Measurements from ENCODE around the gene CELSR1.

The CELSR1 gene

GRCh38 chr22:46482056-46482675 lies 55.3 kb downstream of the CELSR1 start:
- H3K27ac Mint-ChIP-seq: no peak overlapping the region
- TF ChIP-seq CTCF (IDR thresholded peaks at IDR 0.05; ENCODE audit: unreplicated experiment in 3 of 3): no peak
- H3K4me3 Mint-ChIP-seq: no peak overlapping the region
- H3K27me3 Mint-ChIP-seq (ENCODE audit: low read depth): peaks cover 5% of the 10 kb centered on the region
- no peaks in the 10 kb centered on the region for H3K36me3 Mint-ChIP-seq (ENCODE audit: low read depth)
- H3K9me3 Mint-ChIP-seq: peaks cover 5% of the 10 kb centered on the region
- peaks cover 39% of the 10 kb centered on the region for H3K4me1 Mint-ChIP-seq

GRCh38 chr22:46481386-46481785 lies 56.0 kb downstream of the CELSR1 start:
- H3K4me3 Mint-ChIP-seq: no peak overlapping the region
- peaks cover 5% of the 10 kb centered on the region for H3K9me3 Mint-ChIP-seq
- H3K27me3 Mint-ChIP-seq (ENCODE audit: low read depth): peaks cover 5% of the 10 kb centered on the region
- no peak for TF ChIP-seq CTCF (IDR thresholded peaks at IDR 0.05; ENCODE audit: unreplicated experiment in 3 of 3)
- no peak overlapping the region for H3K27ac Mint-ChIP-seq
- peaks cover 35% of the 10 kb centered on the region for H3K4me1 Mint-ChIP-seq
- H3K36me3 Mint-ChIP-seq (ENCODE audit: low read depth): no peaks in the 10 kb centered on the region

GRCh38 chr22:46480396-46480795 lies 57.0 kb downstream of the CELSR1 start:
- Mint-ChIP-seq H3K9me3 (peaks cover 11% of the 10 kb centered on the region), H3K36me3 (ENCODE audit: low read depth) (peaks cover 4% of the 10 kb centered on the region), H3K27me3 (ENCODE audit: low read depth) (peaks cover 5% of the 10 kb centered on the region), H3K4me1 (peaks cover 31% of the 10 kb centered on the region), H3K4me3 (no peak overlapping the region), H3K27ac (peak overlapping the region in 2 of 3 experiments; percentile 8 to 34)
- no peak for TF ChIP-seq CTCF (IDR thresholded peaks at IDR 0.05; ENCODE audit: unreplicated experiment in 3 of 3)

- no peak for TF ChIP-seq CTCF (IDR thresholded peaks at IDR 0.05; ENCODE audit: unreplicated experiment in 3 of 3)
- Mint-ChIP-seq H3K4me1 (peaks cover 17% of the 10 kb centered on the region), H3K36me3 (ENCODE audit: low read depth) (peaks cover 8% of the 10 kb centered on the region), H3K27me3 (ENCODE audit: low read depth) (peaks cover 12% of the 10 kb centered on the region), H3K9me3 (peaks cover 16% of the 10 kb centered on the region), H3K27ac (no peak overlapping the region), H3K4me3 (no peak overlapping the region)
These were observed 58.4 kb downstream of the CELSR1 start for GRCh38 chr22:46479046-46479445.

GRCh38 chr22:46478083-46478551 lies 59.3 kb downstream of the CELSR1 start:
- no peak for TF ChIP-seq CTCF (IDR thresholded peaks at IDR 0.05; ENCODE audit: unreplicated experiment in 3 of 3)
- Mint-ChIP-seq H3K4me3 (no peak overlapping the region), H3K36me3 (ENCODE audit: low read depth) (peaks cover 8% of the 10 kb centered on the region), H3K9me3 (peaks cover 16% of the 10 kb centered on the region), H3K27me3 (ENCODE audit: low read depth) (peaks cover 12% of the 10 kb centered on the region), H3K27ac (no peak overlapping the region), H3K4me1 (peaks cover 11% of the 10 kb centered on the region)

GRCh38 chr22:46476547-46476941 lies 60.9 kb downstream of the CELSR1 start:
- H3K4me1 Mint-ChIP-seq: peaks cover 7% of the 10 kb centered on the region
- peaks cover 8% of the 10 kb centered on the region for H3K36me3 Mint-ChIP-seq (ENCODE audit: low read depth)
- H3K9me3 Mint-ChIP-seq: peaks cover 11% of the 10 kb centered on the region
- no peak overlapping the region for H3K27ac Mint-ChIP-seq
- peaks cover 15% of the 10 kb centered on the region for H3K27me3 Mint-ChIP-seq (ENCODE audit: low read depth)
- H3K4me3 Mint-ChIP-seq: no peak overlapping the region
- TF ChIP-seq CTCF (IDR thresholded peaks at IDR 0.05; ENCODE audit: unreplicated experiment in 3 of 3): no peak
